Chondrocyte (in vitro differentiated cells): ENCODE results near the gene CHMP4B. TPM values are rescaled to one million over a fixed set of nuclear protein-coding genes. Genes with fewer than 3 reads are reported as not detected.
A peak's percentile ranks its signal among the peaks of the same experiment; 100 is the strongest.

Source experiments
- DNase-seq: peaks from one replicate; pipeline ENCODE4 v3.0.0; 2021; ENCODE audit warnings: mixed read lengths, low spot score
- H3K27ac Mint-ChIP-seq: one replicate; pipeline ENCODE4 v1.8.0; 2021; ENCODE audit warnings: mild to moderate bottlenecking, moderate library complexity, mixed read lengths; ENCODE audit not compliant: unreplicated experiment
- H3K27me3 Mint-ChIP-seq: 2 replicates; pipeline ENCODE4 v1.8.0; 2021; ENCODE audit warnings: low read depth, mixed read lengths
- H3K36me3 Mint-ChIP-seq: 2 replicates; pipeline ENCODE4 v1.8.0; 2021; ENCODE audit warnings: low read depth, mixed read lengths
- H3K4me1 Mint-ChIP-seq: 2 replicates; pipeline ENCODE4 v1.8.0; 2021; ENCODE audit warnings: low read depth, mild to moderate bottlenecking, mixed read lengths
- H3K4me3 Mint-ChIP-seq: one replicate; pipeline ENCODE4 v1.8.0; 2021; ENCODE audit warnings: mild to moderate bottlenecking, moderate library complexity, mixed read lengths; ENCODE audit not compliant: unreplicated experiment
- H3K9me3 Mint-ChIP-seq: 2 replicates; pipeline ENCODE4 v1.8.0; 2021; ENCODE audit warnings: low read depth, mixed read lengths
- CTCF ChIP-seq: fragments of 200-600 bp; sonication (generic); IDR thresholded peaks from 2 replicates; pipeline ENCODE4 v1.5.0; 2021; ENCODE audit warnings: antibody characterized with exemption, mild to moderate bottlenecking, moderate library complexity
- long read RNA-seq: library from polyadenylated mRNA; stranded (forward); transcript quantifications from one replicate; pipeline ENCODE4 v2.0.0, GENCODE V29; 2021
- total RNA-seq: library from RNA; stranded (reverse); gene quantifications from 3 replicates; pipeline ENCODE4 v1.2.1, GENCODE V29; 2021

Gene CHMP4B
- 78.8 to 124 TPM (median 122 TPM) in 3 replicates for total RNA-seq
- long read RNA-seq: 0 reads

GRCh38 chr20:33810885-33811775 is at the start of gene CHMP4B:
Gene CHMP4B, plus strand, starts transcription at chr20:33811348. Its CDS starts 121 bp downstream, at chr20:33811469.
- peak; percentile 100 for DNase-seq
- TF ChIP-seq CTCF: no peak
- peak within 1 kb of the TSS; percentile 99 for H3K27ac Mint-ChIP-seq
- peaks cover 6% of the 10 kb centered on the region for H3K36me3 Mint-ChIP-seq
- no peaks in the 10 kb centered on the region for H3K9me3 Mint-ChIP-seq
- H3K4me1 Mint-ChIP-seq: peaks cover 41% of the 10 kb centered on the region
- H3K4me3 Mint-ChIP-seq: peak within 1 kb of the TSS; percentile 100
- no peaks in the 10 kb centered on the region for H3K27me3 Mint-ChIP-seq

GRCh38 chr20:33761698-33762250 is 49.4 kb upstream of the CHMP4B start:
- no peak for DNase-seq
- Mint-ChIP-seq H3K9me3 (peaks cover 10% of the 10 kb centered on the region), H3K36me3 (peaks cover 26% of the 10 kb centered on the region), H3K27ac (no peak overlapping the region), H3K27me3 (no peaks in the 10 kb centered on the region), H3K4me1 (no peaks in the 10 kb centered on the region), H3K4me3 (no peak overlapping the region)
- TF ChIP-seq CTCF: no peak

GRCh38 chr20:33765099-33765498 is 46.0 kb upstream of the CHMP4B start:
- Mint-ChIP-seq H3K9me3 (no peaks in the 10 kb centered on the region), H3K4me1 (no peaks in the 10 kb centered on the region), H3K27ac (no peak overlapping the region), H3K36me3 (peaks cover 10% of the 10 kb centered on the region), H3K4me3 (no peak overlapping the region), H3K27me3 (no peaks in the 10 kb centered on the region)
- DNase-seq: no peak
- TF ChIP-seq CTCF: no peak

- Mint-ChIP-seq H3K4me1 (no peaks in the 10 kb centered on the region), H3K36me3 (peaks cover 10% of the 10 kb centered on the region), H3K9me3 (no peaks in the 10 kb centered on the region), H3K27ac (no peak overlapping the region), H3K27me3 (no peaks in the 10 kb centered on the region), H3K4me3 (no peak overlapping the region)
- no peak for DNase-seq
- no peak for TF ChIP-seq CTCF
Measured at GRCh38 chr20:33765592-33765991, 45.6 kb upstream of the CHMP4B start.

GRCh38 chr20:33766686-33767085 is 44.5 kb upstream of the CHMP4B start:
- no peaks in the 10 kb centered on the region for H3K4me1 Mint-ChIP-seq
- DNase-seq: no peak
- TF ChIP-seq CTCF: no peak
- H3K27ac Mint-ChIP-seq: no peak overlapping the region
- H3K9me3 Mint-ChIP-seq: no peaks in the 10 kb centered on the region
- no peak overlapping the region for H3K4me3 Mint-ChIP-seq
- no peaks in the 10 kb centered on the region for H3K27me3 Mint-ChIP-seq
- H3K36me3 Mint-ChIP-seq: peaks cover 10% of the 10 kb centered on the region
